Renal pelvis (tissue), 4 donors: Measurements from ENCODE around the gene ZFP57. TPM values are rescaled to one million over a fixed set of nuclear protein-coding genes. Genes with fewer than 3 reads are reported as not detected.

Experiments
- DNase-seq: peaks from one replicate; pipeline ENCODE4 v3.0.0-alpha.2; 2013
- polyA plus RNA-seq, 3 donors: library from polyadenylated mRNA; unstranded; fragments of 120-200 nt; gene quantifications; one replicate each; pipeline ENCODE4 v1.2.1, GENCODE V29; 2013; ENCODE audit not compliant: insufficient read length in 3 of 3

ZFP57 gene
- polyA plus RNA-seq, 3 donors, result 0.21 to 0.23 TPM; not detected in 1

DNA sequence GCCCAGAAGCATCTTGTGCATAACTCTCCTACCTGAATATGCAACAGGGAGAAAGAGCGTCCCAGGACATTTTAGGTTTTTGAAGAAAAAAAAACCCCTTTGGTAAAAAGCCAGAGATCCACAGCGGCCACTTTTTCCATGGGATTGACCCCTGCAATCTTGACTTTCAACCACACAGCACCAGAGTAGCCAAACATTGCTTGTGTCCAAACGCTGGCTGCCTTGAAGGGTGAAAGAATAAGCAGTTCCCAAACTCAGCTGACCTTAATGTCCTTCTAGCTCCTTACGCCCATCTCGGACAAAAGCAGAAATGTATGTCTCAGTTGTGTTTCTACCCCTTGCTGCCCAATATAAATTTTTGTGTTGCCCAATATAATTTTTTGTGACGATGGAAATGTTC, 25.3 kb downstream of the ZFP57 start:
- no peak for DNase-seq

DNA sequence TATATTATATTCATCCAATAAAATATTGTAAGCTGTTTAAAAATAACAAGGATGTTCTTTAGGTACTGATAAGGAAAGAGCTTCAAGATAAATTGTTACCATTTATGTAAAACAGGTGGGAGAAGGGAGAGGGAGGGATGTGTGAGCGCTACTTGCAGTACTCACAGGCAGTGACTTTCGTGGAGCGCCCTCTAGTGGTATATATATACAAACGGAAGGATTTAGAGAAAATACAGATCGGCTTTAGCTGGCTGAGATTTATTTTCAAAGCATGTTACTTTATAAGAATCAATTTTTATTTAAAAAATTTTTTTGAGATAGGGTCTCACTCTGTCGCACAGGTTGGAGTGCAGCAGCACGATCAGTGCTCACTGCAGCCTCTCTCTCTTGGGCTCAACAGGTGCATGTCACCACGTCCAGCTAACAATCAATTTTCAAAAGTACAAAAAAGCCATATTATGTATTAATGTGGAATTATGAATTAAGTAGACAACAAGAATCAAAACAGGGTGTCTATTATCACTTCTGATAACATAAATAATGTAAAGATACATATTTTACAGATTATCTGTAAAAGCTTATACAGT, 27.4 kb downstream of the ZFP57 start:
- peak; percentile 57 for DNase-seq

DNA sequence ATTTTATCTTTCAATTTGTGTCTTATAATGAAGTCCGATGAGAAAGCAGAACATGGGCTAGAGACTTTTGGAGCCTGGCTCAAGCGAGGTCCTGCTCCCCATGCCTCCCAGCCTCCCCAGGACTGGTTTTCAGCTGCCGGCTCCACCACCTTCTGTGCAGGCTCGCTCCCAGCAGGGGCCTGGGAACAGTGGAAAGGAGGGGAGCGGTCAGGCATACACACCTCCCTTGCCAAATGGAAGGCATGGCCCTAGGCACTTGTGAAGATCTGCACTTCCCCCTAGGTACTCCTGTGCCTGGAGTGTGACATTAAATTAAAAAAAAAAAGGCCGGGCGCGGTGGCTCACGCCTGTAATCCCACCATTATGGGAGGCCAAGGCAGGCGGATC, 28.8 kb downstream of the ZFP57 start:
- DNase-seq, result no peak

DNA sequence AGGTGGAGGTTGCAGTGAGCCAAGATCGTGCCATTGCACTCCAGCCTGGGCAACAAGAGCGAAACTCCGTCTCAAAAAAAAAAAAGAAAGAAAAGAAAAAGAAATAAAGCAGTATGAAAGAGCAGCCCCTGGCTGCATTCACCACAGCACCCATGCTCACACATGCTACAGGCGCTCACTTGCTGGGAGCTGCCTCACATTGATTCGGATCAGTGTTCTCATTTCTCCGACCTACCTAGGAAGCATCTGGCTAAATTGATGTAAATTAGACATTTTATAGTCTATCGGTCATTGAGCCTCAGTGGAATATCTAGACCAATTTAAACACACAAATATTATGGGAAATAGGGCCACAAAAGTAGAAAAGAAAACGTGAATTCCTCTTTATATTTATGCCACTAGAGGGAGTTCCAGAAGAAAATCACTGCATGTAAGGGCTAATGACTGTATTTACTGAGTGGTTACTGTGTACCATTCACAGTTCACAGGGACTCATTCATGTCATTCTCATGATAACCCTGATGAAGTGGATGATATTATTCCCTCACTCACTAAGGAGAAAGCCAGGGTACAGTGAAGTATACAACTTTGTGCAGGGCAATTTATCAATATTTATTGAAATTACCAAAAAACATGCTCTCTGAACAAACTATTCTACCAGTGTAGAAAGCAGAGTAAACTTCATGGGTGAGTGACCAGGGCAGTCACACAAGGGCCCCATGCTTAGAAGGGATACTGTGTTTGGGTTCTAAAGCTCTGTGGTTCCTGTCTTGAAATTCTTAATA, 29.3 kb downstream of the ZFP57 start:
- no peak for DNase-seq

DNA sequence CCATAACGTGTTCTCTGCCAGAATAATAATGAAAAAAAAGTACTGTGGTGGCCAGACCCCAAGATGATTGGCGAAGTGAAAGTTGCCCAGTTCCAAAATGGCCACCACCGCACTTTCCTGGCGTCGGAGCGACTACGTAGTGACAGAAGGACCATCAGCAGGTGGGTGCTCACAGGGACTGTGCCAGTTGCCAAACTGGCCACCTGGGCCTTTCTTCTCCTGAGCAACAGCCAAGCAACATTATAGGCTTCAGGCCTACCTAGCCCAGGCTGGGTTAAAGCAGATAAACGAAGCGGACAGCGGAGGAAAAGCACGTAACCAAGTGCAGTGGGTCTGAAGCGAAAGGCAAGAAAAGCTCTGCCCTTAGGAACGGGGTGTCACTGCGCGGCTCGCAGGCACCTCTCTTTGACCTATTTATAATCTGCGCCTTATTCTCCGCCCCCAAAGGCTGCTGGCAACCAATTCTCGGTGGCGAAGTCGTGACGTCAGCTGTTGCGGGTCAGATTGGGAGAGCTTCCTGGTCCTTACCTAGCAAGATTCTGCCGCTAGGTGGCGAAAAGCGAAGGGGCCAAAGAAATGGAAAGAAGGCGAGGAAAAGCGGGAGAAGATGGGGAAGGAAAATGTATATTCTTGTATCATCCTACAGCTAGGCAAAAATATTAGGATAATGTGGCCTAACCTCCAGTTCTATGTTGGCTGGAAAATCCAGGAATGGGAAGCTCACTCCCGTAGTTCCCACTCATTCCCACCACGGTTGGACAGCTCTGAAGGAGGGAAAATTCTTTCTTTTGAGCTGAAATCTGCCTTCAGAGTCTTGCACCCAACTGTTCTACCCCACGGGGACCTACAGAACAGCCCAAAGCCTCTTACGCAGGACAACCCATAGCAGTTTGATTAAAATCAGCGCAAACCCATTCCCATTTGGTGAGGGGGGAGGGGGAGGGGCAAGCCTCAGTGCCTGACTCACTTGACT, 31.0 kb downstream of the ZFP57 start:
- peak; percentile 96 for DNase-seq

DNA sequence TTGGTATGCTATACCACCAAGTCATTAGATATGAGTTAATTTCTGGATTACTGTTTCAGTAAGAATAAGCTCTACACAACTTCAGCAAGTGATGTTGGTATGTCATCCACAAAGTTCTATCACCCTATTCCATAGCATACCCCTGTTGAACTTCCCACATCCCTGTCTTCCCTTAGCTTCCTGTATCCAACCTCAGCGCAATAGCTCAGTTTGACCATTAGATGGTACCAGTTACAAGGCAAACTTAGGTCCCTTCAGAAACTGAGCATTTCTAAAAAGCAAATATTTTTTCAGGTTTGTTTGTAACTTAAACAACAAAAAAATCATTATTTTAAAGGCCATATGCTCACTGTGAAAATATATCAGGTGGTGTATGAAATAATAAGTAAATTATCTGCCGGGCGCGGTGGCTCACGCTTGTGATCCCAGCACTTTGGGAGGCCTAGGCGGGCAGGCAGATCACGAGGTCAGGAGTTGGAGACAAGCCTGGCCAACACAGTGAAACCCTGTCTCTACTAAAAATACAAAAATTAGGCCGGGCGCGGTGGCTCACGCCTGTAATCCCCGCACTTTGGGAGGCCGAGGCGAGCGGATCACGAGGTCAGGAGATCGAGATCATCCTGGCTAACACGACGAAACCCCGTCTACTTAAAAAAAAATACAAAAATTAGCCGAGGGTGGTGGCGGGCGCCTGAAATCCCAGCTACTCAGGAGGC, 32.9 kb downstream of the ZFP57 start:
- DNase-seq, result no peak

DNA sequence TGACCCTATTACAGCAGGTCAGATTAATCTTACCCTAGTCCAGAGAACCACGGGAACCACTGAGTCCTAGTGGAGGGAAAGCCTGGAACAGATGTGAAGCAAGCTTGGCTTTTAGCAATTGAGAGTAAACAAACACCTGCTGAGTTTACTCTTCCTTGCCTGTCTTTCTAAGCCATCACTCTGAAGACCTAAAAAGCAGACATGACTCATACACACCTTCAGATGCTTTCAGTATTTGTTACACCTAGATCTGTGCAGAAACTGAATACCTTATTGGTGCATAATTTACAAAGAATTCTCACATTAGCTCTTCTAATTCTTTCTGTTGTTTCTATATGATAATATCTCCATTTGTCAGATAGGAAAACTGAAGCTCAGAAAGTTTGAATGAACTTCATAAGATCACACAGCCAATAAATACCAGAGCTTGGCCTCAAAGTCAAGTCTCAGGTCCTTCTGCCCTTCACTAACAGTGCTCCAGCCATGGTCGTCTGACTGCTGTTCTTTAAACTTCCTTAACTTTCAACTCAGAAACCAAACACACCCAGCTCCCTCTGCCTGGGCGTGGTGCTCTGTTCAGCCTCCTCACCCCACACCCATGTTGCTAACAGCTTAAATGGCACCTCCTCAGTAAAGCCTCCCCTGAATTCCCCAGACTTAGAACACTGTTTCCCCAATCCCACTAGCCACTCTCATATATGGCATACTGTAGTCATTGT, 39.4 kb downstream of the ZFP57 start:
- no peak for DNase-seq

DNA sequence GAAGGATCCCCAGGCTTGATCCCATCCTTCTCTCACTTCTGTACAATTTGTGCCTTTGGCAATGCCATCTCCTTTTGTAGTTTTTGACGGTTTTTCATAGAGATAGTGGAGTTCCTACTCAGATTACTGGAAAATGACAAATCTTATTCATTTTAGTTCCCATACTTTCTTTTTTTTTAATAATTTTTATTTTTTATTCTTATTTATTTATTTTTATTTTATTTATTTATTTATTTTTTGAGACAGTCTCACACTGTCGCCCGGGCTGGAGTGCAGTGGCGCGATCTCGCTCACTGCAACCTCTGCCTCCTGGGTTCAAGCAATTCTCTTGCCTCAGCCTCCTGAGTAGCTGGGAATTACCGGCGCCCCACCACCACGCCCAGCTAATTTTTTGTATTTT, 43.7 kb downstream of the ZFP57 start:
- no peak for DNase-seq

DNA sequence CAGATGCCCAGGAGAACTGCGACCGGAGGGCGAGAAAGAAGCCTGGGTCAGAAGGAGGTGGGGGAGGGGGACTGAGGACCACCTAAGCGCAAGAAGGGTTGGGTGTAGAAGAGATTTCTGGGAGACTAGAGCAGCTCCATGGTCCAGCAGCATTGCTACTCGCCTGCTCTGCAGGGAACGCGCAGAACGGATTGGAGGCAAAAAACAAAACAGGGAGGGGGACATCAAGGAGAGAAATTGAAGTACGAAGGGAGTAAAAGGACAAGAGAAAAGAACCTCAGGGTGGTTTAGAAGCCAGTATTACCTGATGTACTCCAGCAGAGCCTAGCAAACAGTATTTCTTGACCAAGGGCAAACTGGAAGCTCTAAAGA, 47.4 kb downstream of the ZFP57 start:
- no peak for DNase-seq

DNA sequence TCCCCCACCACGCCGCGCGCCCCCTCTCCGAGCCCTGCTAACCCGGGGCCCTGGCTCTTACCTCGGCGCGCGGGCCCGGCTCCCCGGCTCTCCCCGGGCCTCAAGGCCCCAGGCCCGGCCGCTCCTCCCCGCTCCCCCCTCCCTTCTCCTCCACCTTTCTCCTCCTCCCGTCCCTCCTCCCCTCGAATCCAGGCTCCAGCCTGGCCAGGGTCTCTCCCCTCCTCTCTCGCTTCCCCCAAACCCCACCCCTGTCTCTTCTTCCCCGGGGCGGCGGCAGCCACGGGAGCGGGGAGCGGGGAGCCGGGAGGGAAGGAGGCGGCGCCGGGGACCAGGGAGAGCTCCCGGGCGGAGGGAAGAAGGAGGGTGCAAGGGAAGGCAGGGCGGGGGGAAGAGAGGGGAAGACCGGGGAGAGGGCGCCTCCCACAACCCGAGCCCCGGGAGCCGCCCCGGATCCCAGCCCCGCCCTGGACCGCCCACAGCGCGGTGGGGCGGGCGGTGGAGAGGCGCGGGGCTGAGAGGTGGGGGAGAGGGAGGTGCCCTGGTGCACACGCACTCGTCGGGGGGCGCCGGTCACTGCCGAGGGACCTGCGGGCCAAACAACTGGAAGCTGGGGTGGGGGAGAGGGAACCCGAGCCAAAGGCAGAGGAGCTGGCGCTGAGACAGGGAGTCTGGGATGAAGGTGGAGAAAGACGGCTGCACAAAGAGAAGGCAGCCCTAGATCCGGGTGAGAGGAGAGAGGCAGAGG, 48.0 kb downstream of the ZFP57 start, which contains the start of gene GABBR1:
Gene GABBR1, minus strand, starts transcription at position 395 of the 745 bp plus-strand sequence. CDS start 798 bp downstream, outside the sequence.
- peak; percentile 92 for DNase-seq

DNA sequence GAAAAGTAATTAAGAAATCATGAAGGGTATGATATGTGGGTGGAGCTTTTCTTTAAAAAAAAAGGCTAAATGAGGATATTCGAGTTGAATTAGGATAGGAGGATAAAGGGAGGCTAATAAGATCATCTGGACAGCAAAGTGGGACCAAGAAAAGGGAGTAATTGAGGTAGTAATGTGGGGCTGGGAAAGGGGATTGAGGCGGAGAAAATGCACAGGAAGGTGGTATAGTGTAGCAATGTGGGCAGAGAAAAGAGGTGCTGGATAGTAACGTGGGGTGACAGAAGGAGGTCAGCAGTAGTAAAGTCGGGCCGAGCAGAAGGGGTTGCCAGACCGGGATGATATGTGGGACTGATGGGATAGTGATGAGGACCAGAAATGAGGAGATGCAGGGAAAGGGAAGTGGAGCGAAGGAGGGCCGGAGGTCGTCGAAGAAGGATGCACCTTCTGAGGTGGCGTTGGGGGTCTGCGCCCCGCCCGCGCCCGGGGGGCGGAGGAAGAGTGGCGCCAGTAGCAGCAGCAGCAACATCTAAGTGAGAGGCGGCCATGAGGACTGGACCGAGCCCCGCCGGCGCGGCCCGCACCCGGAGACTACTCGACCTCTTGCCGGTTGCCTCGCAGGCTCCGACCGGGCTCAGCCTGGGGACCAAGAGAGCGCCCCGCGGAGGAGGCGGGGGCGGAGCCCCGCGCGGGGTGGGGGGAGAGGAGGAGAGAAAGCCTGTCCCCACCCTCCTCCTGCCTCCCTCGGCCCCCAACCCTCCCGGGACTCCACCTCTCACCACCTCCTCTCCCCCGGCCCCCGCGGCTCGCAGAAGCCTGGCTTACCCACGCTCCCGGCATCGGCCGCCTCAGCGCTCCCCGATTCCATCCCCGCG, 48.9 kb downstream of the ZFP57 start:
- DNase-seq, result no peak

DNA sequence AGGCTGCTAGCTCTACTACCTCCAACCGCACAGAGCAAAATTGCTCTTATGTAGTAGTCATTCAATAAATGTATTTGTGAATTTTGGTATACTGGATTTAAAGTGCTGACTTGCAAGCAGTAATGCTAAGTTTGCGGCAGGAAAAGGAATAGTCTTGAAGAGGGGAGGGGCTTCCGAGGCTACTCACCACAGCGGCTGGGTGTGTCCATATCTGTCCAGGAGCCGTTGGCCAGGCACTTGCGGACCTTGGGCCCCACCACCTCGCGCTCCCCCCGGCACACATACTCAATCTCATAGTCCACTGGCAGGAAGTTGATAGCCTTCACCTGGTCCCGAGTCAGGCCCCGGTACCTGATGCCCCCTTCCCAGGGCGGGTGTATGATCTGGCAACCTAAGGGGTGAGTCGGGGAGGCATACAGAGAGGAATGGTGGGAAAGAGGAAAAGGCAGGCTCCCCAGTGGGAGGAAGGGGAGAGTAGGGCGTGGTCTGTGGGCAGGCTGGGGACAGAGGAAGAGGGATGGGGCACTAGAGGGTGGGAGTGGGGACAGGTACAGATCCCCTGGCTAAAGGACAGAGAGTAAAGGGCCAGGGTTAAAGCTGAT, 49.6 kb downstream of the ZFP57 start:
- no peak for DNase-seq

DNA sequence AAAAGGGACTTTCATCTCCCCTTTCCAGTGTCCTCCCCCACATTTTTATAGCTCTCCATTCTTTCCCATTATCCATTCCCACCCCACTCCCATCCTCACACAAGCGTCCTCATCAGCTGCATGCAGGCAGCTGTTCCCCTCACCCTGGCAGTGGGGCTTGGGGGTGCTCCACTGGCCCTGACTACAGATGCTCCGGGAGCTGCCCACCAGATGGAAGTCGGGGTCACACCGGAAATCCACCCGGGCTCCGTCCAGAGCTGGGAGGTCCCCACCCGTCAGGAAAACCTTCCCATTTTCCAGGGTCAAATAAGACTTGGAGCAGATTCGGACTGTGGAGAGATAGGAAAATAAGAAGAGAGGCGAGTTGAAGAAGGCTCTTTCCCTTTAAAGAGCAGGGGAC, 50.6 kb downstream of the ZFP57 start:
- DNase-seq, result no peak

DNA sequence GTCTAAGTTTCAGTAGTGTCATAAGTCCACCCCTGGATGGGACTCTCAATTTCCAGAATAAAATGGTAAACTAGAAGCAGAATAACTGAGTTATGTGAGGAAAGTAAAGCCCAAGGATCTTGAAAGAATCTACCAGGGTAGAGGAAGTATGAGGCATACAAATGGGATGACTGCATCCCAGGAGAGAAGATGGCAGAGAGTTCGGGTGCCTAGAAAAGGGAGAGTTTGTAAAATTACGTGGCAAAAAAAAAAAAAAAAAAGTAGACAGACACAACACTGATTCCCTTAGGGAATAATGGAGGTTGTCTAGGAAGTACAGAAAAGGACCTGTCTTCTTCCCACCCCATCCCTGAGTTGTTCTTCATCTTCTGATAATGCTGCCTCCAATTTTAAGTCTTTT, 51.4 kb downstream of the ZFP57 start:
- DNase-seq, result no peak

DNA sequence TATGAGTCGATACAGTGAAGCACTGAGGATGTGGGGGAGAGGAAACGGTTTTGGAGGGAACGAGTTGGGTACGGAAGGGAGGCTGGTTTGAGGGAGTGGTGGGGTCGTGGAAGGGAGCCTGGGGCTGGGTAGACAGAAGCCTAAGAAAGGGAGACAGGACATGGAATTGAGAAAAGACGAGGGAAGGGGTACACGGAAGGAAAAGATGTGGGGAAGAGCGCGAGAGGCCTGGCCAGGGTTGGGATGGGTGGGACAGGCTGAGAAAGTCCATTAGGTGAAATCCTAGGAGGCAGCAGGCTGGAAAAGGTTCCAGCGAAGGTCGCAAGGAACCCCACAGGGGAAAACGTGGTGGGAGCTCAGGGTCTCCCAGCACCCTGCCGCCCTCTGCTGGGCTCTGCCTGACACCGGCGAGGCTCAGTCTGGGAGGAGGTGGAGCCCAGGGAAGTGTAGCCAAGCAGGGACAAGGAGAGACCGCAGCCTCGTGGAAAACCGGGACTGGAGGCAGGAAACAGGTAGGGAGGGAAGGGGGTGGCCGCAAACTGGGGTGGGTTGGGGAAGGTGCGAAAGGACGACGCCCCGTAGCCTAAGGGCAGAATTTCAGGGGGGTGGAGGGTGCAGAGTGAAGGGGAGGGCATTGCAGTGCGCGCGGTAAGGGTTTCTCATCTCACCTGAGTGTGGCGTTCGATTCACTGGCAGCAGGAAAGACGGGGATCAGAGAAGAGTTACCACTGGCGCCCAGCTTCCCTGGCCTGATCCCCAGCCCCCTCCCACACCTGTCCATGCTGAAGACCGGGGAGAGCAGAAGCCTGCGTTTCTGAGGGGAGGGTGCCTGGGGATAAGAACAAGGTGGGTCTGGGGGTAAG, 52.3 kb downstream of the ZFP57 start:
- DNase-seq, result peak; percentile 87

DNA sequence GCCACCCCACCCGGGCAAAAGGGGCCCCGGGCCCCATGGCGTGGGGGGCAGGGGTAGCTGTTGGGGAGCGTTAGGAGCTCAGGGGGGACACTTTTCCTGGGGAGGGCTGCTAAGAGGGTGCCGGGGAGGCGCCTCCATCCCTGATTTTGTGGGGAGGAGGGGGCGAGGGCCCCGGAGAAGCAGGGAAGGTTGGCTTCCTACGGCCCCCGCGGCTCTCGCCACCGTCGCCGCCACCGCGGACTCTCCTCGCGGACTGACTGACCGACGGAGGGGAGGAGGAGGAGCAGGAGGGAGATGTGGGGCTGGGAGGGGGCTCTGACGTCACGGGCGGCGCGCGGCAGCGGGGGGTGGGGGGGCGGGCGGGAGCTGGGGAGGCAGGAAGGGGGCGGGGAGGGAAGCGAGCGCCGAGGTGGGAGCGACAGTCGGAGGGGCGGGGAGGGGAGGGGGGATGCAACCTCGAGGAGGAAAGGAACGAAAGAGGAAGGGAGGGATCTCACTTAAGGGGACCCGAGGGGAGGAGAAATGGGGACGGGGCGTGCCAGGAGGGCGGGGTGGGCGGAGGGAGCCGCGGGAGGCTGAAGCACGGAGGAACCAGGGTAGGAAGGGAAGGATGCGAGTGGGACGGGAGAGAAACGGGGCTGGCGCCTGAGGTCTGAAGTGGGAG, 53.1 kb downstream of the ZFP57 start:
- peak; percentile 73 for DNase-seq
